ENCODE measurements around the gene SHLD1.
"Not testable (repeated sequence)": the region's sequence is repeated elsewhere in the genome, so short reads cannot be mapped to it uniquely, and the experiment has no call there.

Gene SHLD1

DNA sequence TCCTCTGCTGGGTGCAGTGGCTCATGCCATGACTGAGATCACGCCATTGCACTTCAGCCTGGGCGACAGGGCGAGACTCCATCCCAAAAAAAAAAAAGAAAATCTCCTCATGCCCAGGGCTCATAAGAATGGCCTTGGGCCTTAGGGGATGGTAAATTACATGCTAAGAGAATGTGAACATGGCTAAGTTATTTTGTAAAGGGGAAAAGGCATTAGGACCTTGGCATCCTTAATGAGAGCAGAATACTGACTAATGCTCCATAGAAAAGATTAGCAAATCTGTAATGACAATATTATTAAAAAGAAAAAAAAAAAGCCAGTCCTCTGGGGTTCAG, 12.6 kb upstream of the SHLD1 start:
- no peak for DNase-seq

DNA sequence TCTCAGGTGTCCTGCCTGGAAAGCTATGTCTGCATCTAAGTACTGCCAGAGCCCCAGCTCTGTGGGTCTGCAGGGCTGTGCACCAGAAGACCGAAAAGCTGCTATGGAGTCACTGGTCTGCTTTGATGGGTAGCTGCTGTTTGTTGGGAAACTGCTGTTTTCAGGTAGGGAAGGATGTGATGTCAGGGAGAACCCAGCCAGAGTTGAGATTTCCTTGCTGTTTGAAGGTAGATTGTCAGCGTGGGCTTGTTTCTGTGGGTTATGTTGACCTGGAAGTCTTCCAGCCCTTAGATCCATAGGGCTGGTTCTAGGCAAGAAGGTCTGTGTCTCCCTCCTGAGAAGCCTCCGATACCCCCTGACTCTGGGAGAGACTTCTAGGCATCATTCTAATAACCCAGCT, 12.2 kb upstream of the SHLD1 start:
- no peak for DNase-seq

- DNase-seq: not testable (repeated sequence)
These were observed 9.6 kb upstream of the SHLD1 start for GRCh38 chr20:5740643-5741042.

GRCh38 chr20:5741089-5741488, 9.1 kb upstream of the SHLD1 start:
- no peak for DNase-seq

DNA sequence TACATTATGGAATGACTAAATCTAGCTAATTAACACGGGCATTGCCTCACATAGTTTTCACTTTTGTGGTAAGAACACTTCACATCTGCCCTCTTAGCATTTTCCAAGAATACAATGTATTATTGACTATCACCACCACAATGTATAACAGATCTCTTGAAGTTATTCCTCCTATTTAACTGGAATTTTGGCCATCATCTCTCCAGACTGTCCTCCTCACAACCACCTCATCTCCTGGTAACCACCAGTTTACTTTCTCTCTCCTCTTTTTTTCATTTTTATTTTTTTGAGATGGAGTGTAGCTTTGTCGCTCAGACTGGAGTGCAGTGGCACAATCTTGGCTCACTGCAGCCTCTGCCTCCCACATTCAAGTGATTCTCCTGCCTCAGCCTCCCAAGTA, 8.2 kb upstream of the SHLD1 start:
- DNase-seq: no peak

GRCh38 chr20:5745416-5746030, 4.7 kb upstream of the SHLD1 start:
- DNase-seq: no peak

DNA sequence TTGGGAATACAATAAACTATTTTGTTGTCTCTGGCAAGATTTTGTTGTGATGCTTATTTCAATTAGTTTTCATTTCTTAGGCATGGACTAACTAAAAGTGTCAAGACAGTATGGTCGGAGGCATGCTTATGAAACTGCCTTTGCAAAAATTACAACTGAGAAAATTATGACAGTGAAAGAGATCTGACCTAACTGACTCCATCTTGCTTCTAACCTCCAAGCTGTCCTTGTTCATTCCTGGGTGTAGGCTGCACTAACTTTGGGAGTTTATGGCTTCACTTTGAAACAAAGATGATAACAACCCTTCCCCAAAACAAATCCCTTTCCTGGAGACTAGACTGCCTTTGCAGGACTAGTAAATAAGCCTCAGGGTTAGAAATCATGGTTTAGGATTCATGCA, 4.1 kb upstream of the SHLD1 start:
- DNase-seq: no peak

DNA sequence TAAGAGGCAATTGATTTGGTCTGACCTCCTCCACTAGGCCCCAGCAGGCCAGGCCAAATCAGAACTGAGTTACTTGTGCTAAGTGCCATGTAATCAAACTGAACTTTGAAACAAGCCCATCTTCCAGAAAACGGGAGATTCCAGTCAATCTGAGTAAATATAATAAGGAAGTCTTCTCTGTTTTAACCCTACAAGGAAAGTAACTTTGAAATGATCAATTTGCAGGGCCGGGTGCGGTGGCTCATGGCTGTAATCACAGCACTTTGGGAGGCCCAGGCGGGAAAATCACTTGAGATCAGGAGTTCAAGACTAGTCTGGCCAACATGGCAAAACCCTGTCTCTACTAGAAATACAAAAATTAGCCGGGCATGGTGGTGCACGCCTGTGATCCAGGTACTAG, 2.0 kb upstream of the SHLD1 start:
- no peak for DNase-seq

- DNase-seq: not testable (repeated sequence)
These were observed 669 bp upstream of the SHLD1 start for GRCh38 chr20:5749512-5749951.

- DNase-seq: no peak
These were observed 1.7 kb downstream of the SHLD1 start for GRCh38 chr20:5751856-5752255.

DNA sequence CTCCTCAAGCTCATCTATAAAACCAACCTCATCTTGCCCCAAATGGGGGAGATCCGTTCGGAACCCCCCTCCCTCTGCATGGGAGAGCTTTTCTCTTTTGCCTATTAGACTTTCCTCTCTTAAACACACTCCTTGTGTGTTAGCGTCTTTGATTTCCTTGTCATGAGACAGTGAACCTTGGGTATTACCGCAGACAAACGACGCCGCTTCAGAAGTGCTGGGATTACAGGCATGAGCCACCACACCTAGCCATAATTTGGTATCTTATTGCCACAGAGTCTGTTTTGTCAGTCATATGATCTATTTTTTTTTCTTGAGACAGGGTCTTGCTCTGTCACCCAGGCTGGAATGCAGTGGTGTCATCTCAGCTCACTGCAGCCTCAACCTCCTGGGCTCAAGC, 3.6 kb downstream of the SHLD1 start:
- DNase-seq: no peak

- DNase-seq: no peak
These were observed 7.7 kb downstream of the SHLD1 start for GRCh38 chr20:5757949-5758348.

DNA sequence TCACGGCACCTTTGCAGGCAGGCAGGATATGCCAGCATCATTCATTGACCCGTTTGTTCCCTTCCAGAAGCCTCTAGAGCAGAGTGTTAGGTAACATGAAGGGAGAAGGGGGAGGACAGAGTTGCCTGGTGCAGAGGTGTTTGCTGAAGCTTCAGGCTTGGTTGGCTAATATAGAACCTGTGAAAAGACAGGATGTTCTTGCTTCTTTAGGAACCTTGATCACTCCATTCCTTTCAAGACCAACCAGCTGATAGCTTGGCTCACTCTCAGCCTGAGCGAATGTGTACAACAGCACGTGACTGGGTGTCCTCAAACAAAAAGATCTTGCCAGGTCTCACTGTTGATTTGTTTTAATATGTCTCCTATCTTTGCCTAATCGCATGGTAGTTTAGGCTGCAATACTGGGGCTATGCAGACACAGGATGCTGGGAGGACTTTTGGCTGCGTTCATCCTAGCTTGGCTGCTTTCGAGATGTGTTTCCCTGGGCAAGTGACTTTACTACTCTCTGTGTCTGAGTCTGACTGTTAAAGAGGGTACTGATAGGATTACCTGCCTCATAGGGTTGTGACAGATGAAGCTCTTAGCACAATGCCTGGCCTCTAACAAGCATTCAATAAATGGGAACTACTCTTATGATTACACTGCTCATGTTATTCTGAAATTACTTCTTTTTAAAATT, 16.0 kb downstream of the SHLD1 start:
- no peak for DNase-seq

GRCh38 chr20:5767493-5768098, 17.4 kb downstream of the SHLD1 start:
- no peak for DNase-seq

DNA sequence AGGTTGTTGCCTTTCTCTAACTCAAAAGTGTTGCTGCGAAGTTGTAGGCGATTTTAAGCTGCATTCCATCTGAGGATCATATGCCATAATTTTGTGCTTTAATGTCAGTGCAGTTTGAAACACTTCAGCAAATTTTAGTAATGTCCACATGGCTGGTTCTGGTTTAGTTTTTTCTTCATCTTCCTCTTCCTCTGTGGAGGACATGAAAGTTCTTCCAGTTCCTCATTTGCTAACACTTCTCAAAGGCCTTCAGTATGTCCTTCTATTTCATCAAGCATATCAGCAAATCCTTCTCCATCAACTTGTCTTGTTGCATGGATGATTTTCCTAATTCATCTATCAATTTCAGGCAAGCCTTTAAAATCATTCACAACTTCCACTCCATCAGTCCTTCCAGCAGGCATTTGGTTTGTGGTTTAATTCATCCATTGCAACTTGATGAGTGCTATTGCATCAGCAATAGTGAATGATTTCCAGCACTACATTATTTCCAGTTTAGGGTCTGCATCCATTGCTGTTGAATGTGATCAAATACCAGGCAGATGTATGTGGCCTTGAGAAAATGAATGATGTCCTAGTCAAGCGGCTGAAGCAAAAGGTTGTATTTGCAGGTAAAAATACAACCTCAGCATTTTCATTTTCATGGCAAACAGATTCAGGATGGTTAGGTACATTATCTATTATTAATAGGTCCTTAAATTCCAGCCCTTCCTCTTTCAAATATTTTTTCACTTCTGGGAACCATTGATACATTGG, 20.2 kb downstream of the SHLD1 start:
- DNase-seq: no peak

- DNase-seq: no peak
These were observed 20.8 kb downstream of the SHLD1 start for GRCh38 chr20:5770987-5771318.

- DNase-seq: no peak
These were observed 22.5 kb downstream of the SHLD1 start for GRCh38 chr20:5772704-5773103.

DNA sequence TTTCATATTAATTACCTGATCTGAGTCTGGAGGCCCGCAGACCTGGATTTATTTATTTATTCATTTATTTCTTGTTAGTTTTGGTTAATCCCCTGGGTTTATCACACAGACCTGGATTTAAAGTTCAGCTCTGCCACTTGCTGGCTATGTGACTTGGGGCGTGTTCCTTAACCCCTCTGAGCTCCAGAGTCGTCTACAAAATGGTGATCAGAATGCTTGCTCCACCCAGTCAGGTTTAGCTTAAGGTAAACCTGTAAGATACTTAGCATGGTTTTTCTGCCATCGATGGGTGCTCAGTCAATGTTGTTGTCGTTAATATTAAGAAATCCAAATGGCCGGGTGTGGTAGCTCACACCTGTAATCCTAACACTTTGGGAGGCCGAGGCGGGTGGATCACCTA, 23.4 kb downstream of the SHLD1 start:
- DNase-seq: no peak

DNA sequence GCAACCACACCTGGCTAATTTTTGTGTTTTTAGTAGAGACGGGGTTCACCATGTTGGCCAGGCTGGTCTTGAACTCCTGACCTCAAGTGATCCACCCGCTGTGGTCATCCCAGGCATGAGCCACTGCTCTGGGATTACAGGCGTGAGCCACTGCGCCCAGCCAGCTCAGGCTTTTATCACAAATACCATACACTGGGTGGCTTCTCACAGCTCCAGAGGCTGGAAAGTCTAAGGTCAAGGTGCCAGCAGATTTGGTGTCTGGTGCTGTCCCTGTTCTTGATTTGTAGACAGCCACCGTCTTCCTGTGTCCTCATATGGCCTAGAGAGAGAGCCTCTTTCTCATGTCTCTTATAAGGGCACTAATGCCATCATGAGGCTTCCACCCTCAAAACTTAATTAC, 25.9 kb downstream of the SHLD1 start:
- DNase-seq: no peak

DNA sequence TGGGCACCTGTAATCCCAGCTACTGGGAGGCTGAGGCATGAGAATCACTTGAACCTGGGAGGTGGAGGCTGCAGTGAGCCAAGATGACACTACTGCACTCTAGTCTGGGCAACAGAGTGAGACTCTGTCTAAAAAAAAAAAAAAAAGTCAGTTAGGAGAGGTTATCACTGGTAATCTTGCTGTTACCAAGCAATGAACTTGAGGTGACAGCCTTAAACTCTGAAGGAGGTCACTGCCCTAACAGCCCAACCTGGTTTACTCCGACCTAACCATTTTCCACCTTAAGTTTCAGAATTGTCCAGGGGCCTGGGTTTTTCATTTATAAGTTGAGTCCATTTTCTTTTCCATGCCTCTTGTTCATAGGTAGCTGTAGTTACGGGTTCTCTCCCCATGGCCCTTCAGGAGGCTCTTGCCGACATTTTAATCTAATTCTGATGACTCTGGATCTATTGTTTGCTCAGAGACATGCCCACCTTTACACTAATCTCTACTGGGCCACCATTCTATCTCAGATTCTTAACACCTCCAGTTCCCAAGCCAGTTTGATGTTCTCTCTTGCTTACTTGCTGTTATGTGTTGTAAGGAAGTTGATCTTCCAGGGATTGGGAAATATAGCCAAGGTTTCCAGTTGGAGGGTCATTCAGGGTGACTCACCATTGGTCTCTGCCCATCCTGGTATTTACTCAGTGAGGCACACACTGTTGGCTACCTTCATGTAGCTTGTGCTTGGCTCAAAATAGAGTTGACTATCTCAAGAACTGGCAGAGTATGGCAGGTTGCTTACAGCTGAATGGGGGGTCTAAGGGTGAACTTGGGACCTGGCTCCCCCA, 29.1 kb downstream of the SHLD1 start:
- no peak for DNase-seq

- no peak for DNase-seq
These were observed 30.6 kb downstream of the SHLD1 start for GRCh38 chr20:5780846-5781217.

DNA sequence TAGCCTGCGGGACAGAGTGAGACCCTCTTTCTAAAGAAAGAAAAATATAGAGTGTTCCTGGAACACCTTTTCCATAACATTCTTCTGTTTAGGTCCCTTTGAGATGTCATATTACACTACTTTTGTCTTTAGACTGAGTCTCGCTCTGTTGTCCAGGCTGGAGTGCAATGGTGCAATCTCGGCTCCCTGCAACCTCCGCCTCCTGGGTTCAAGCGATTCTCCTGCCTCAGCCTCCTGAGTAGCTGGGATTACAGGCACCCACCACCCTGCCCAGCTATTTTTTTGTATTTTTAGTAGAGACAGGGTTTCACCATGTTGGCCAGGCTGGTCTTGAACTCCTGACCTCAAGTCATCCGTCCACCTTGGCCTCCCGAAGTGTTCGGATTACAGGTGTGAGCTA, 31.2 kb downstream of the SHLD1 start:
- DNase-seq: not testable (repeated sequence)
